Astrocyte (in vitro differentiated cells and primary cell): ENCODE measurements around the gene FBXL16. TPM values are rescaled to one million over a fixed set of nuclear protein-coding genes. Genes with fewer than 3 reads are reported as not detected.

Source experiments
- DNase-seq: peaks from one replicate; pipeline ENCODE4 v3.0.0-alpha.2; 2010; ENCODE audit warnings: low read depth
- FAIRE-seq: peaks from 2 replicates; lab custom pipeline; 2011; peaks lifted over from hg19 to GRCh38; lab: Jason Lieb, UNC
- H2AFZ ChIP-seq: 2 replicates; pipeline ENCODE4 v1.6.0; 2012; ENCODE audit warnings: low read depth, low read length, inconsistent platforms
- H3K27ac ChIP-seq: 2 replicates; pipeline ENCODE4 v1.5.1; 2011; ENCODE audit warnings: low read depth, low read length, inconsistent platforms
- H3K27me3 ChIP-seq: 2 replicates; pipeline ENCODE4 v1.6.0; 2011; ENCODE audit warnings: low read length, inconsistent platforms; ENCODE audit not compliant: insufficient read depth
- H3K36me3 ChIP-seq: 2 replicates; pipeline ENCODE4 v1.5.1; 2011; ENCODE audit warnings: low read length, inconsistent platforms; ENCODE audit not compliant: insufficient read depth
- H3K4me1 ChIP-seq: 2 replicates; pipeline ENCODE4 v1.5.1; 2011; ENCODE audit warnings: low read length, inconsistent platforms; ENCODE audit not compliant: insufficient read depth
- H3K4me2 ChIP-seq: 2 replicates; pipeline ENCODE4 v1.6.0; 2012; ENCODE audit warnings: low read length, inconsistent platforms
- H3K4me3 ChIP-seq: 2 replicates; pipeline ENCODE4 v1.5.1; 2011; ENCODE audit warnings: low read depth, mild to moderate bottlenecking, low read length, inconsistent platforms; ENCODE audit not compliant: insufficient read depth
- H3K79me2 ChIP-seq: 2 replicates; pipeline ENCODE4 v1.6.0; 2012; ENCODE audit warnings: mild to moderate bottlenecking, low read length, inconsistent platforms; ENCODE audit not compliant: insufficient read depth
- H3K9ac ChIP-seq: 2 replicates; pipeline ENCODE4 v1.6.0; 2012; ENCODE audit warnings: mild to moderate bottlenecking, low read length, inconsistent platforms
- H3K9me3 ChIP-seq: 2 replicates; pipeline ENCODE4 v1.5.1; 2012; ENCODE audit warnings: low read depth, mild to moderate bottlenecking, low read length, inconsistent platforms; ENCODE audit not compliant: insufficient read depth
- H4K20me1 ChIP-seq: 2 replicates; pipeline ENCODE4 v1.6.0; 2012; ENCODE audit warnings: low read length, inconsistent platforms; ENCODE audit not compliant: insufficient read depth
- H3K27ac Mint-ChIP-seq: one replicate; pipeline ENCODE4 v1.8.0; 2021; ENCODE audit warnings: mild to moderate bottlenecking, mixed read lengths; ENCODE audit not compliant: unreplicated experiment
- H3K27me3 Mint-ChIP-seq: one replicate; pipeline ENCODE4 v1.8.0; 2021; ENCODE audit warnings: low read depth, mixed read lengths; ENCODE audit not compliant: unreplicated experiment
- H3K36me3 Mint-ChIP-seq: one replicate; pipeline ENCODE4 v1.8.0; 2021; ENCODE audit warnings: low read depth, mixed read lengths; ENCODE audit not compliant: unreplicated experiment
- H3K4me1 Mint-ChIP-seq: one replicate; pipeline ENCODE4 v1.8.0; 2021; ENCODE audit warnings: low read depth, mixed read lengths; ENCODE audit not compliant: unreplicated experiment
- H3K4me3 Mint-ChIP-seq: one replicate; pipeline ENCODE4 v1.8.0; 2021; ENCODE audit warnings: mild to moderate bottlenecking, moderate library complexity, mixed read lengths; ENCODE audit not compliant: unreplicated experiment
- H3K9me3 Mint-ChIP-seq: one replicate; pipeline ENCODE4 v1.8.0; 2021; ENCODE audit warnings: mild to moderate bottlenecking, mixed read lengths; ENCODE audit not compliant: unreplicated experiment
- EZH2 ChIP-seq: IDR thresholded peaks from 2 replicates; pipeline ENCODE4 v1.6.1; 2012; ENCODE audit warnings: mild to moderate bottlenecking, low read length, inconsistent platforms; ENCODE audit not compliant: insufficient read depth
- total RNA-seq: library from RNA; stranded (reverse); gene quantifications from 2 replicates; pipeline ENCODE4 v1.2.1, GENCODE V29; 2021
- TF ChIP-seq, protein P1 (sequence below): IDR thresholded peaks from 2 replicates; pipeline ENCODE4 v1.5.1; 2011; ENCODE audit warnings: low read depth, mild to moderate bottlenecking, inconsistent platforms, low read length, moderate library complexity; ENCODE audit not compliant: insufficient read depth

FBXL16 gene
- total RNA-seq, 1 donor from 2014 or later: 5.2 TPM

DNA sequence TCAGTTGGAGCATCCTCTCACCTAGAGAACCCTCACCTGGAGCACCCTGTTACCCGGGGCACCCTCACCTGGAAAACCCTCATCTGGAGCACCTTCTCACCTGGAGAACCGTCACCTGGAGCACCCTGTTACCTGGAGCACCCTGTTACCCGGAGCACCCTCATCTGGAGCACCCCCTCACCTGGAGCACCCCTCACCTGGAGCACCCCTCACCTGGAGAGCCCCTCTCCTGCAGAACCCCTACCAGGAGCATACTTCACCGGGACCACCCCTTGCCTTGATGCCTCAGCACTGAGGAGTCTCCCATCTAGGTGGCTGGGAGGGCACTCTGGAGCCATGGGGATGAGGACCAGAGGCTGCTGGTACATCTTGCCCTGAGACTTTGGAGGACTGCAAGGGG, 3.4 kb upstream of the FBXL16 start:
- Histone ChIP-seq H3K4me1 (peaks cover 18% of the 10 kb centered on the region), H3K4me3 (no peak overlapping the region), H3K27ac (no peak overlapping the region), H3K36me3 (no peaks in the 10 kb centered on the region), H3K4me2 (no peak overlapping the region), H3K9ac (no peak overlapping the region), H4K20me1 (peaks cover 15% of the 10 kb centered on the region), H3K79me2 (no peaks in the 10 kb centered on the region), H2AFZ (no peak overlapping the region), H3K27me3 (peaks cover 15% of the 10 kb centered on the region), H3K9me3 (no peaks in the 10 kb centered on the region)
- peaks cover 24% of the 10 kb centered on the region for H3K27me3 Mint-ChIP-seq
- no peak for DNase-seq
- peaks cover 8% of the 10 kb centered on the region for H3K4me1 Mint-ChIP-seq
- peaks cover 3% of the 10 kb centered on the region for H3K9me3 Mint-ChIP-seq
- H3K4me3 Mint-ChIP-seq: no peak overlapping the region
- TF ChIP-seq, protein P1, sequence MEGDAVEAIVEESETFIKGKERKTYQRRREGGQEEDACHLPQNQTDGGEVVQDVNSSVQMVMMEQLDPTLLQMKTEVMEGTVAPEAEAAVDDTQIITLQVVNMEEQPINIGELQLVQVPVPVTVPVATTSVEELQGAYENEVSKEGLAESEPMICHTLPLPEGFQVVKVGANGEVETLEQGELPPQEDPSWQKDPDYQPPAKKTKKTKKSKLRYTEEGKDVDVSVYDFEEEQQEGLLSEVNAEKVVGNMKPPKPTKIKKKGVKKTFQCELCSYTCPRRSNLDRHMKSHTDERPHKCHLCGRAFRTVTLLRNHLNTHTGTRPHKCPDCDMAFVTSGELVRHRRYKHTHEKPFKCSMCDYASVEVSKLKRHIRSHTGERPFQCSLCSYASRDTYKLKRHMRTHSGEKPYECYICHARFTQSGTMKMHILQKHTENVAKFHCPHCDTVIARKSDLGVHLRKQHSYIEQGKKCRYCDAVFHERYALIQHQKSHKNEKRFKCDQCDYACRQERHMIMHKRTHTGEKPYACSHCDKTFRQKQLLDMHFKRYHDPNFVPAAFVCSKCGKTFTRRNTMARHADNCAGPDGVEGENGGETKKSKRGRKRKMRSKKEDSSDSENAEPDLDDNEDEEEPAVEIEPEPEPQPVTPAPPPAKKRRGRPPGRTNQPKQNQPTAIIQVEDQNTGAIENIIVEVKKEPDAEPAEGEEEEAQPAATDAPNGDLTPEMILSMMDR: no peak
- no peak for TF ChIP-seq EZH2
- H3K27ac Mint-ChIP-seq: no peak overlapping the region
- H3K36me3 Mint-ChIP-seq: no peaks in the 10 kb centered on the region
- no peak for FAIRE-seq

DNA sequence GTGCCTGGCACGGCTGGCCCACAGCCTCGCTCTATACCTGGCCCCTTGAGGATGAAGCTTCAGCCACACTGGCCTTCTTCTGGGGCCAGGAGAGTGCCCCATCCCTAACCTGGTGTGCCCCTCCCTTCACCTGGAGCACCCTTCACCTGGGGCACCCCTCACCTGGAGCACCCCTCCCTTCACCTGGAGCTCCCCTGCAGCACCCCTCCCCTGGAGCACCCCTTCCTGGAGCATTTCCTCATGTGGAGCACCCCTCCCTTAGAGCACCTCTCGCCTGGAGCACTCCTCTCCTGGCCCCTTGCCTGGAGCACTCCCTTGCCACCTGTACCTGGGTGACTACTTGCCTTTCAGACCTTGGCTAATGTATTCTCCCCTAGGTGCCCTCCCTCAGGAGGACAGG, 2.4 kb upstream of the FBXL16 start:
- Histone ChIP-seq H3K79me2 (no peaks in the 10 kb centered on the region), H3K27ac (no peak overlapping the region), H3K4me2 (no peak overlapping the region), H3K4me1 (peaks cover 18% of the 10 kb centered on the region), H3K9ac (no peak overlapping the region), H3K9me3 (no peaks in the 10 kb centered on the region), H4K20me1 (peaks cover 18% of the 10 kb centered on the region), H3K27me3 (peaks cover 22% of the 10 kb centered on the region), H3K36me3 (no peaks in the 10 kb centered on the region), H2AFZ (no peak overlapping the region), H3K4me3 (no peak overlapping the region)
- no peak for TF ChIP-seq EZH2
- TF ChIP-seq, protein P1: no peak
- Mint-ChIP-seq H3K27ac (no peak overlapping the region), H3K27me3 (peaks cover 31% of the 10 kb centered on the region), H3K4me1 (peaks cover 8% of the 10 kb centered on the region), H3K4me3 (no peak overlapping the region), H3K36me3 (no peaks in the 10 kb centered on the region), H3K9me3 (peaks cover 3% of the 10 kb centered on the region)
- FAIRE-seq (no peak), DNase-seq (no peak)

DNA sequence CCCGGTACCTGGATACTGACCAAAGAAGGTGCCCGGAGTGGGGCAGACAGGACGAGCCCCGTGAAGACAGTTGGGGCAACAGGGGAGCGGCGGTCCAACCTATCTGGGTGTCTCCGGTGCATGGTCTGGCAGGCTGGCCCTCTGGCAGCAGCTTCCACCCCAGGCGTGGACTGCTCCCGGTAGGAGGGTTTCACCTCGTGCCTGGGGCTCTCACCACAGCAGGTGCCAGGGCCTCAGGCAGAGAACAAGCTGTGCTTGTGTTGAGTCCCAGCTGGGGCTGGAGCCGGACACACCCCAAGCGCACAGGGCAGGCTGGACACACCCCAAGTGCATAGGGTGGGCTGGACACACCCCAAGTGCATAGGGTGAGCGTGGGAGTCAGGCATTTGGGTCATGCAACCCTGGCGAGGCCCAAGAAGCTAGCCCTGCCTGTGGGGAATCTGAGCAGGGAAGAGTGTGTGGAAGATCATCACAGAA, 1.5 kb upstream of the FBXL16 start:
- TF ChIP-seq EZH2: no peak
- TF ChIP-seq, protein P1: no peak
- Histone ChIP-seq H3K27ac (no peak overlapping the region), H2AFZ (no peak overlapping the region), H3K4me2 (no peak overlapping the region), H3K36me3 (no peaks in the 10 kb centered on the region), H3K9ac (no peak overlapping the region), H3K9me3 (no peaks in the 10 kb centered on the region), H3K4me1 (peaks cover 18% of the 10 kb centered on the region), H3K4me3 (no peak overlapping the region), H3K79me2 (no peaks in the 10 kb centered on the region), H4K20me1 (peaks cover 26% of the 10 kb centered on the region), H3K27me3 (peaks cover 31% of the 10 kb centered on the region)
- Mint-ChIP-seq H3K4me1 (peaks cover 3% of the 10 kb centered on the region), H3K36me3 (no peaks in the 10 kb centered on the region), H3K4me3 (peak overlapping the region; percentile 40), H3K27ac (no peak overlapping the region), H3K27me3 (peaks cover 40% of the 10 kb centered on the region), H3K9me3 (peaks cover 5% of the 10 kb centered on the region)
- FAIRE-seq: no peak
- DNase-seq: no peak
